GDM1 (cell line): ENCODE data around the gene LIMCH1.
"Not testable (repeated sequence)": the region's sequence is repeated elsewhere in the genome, so short reads cannot be mapped to it uniquely, and the experiment has no call there.

Experiments
- DNase-seq: peaks from one replicate; lab custom pipeline; 2025; lab: John Stamatoyannopoulos, UW

The LIMCH1 gene

DNA sequence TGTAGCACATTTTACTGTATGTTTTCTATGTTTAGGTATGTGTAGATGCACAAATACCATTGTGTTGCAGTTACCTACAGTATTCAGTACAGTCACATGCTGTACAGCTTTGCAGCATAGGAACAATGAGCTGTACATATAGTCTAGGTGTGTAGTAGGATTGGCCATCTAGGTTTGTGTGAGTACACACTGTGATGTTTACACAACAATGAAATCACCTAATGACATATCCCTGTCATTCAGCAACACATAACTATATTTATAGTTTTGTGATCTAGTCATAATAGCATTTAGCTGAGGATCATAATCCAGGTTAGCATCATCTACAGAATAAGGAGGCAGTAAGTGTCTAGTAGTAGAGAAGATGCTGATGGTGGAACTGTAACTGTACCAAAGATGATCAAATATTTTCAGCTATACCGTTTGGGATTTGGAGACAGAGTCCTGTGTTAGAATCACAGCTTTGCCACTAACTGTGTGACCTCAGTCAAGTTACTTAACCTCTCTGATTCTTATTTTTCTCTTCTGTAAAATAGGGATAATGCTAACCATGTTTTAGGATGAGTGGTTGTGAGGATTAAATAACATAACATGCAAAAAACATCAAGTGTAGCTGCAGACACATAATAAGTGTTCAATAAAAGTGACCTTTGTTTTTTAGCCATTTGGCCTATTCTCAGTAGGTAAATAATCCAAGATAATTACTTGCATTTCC, 73.3 kb downstream of the LIMCH1 start:
- no peak for DNase-seq

GRCh38 chr4:41611881-41612871, 74.2 kb downstream of the LIMCH1 start:
- no peak for DNase-seq

- no peak for DNase-seq
Observed at GRCh38 chr4:41613386-41613785, 75.4 kb downstream of the LIMCH1 start.

DNA sequence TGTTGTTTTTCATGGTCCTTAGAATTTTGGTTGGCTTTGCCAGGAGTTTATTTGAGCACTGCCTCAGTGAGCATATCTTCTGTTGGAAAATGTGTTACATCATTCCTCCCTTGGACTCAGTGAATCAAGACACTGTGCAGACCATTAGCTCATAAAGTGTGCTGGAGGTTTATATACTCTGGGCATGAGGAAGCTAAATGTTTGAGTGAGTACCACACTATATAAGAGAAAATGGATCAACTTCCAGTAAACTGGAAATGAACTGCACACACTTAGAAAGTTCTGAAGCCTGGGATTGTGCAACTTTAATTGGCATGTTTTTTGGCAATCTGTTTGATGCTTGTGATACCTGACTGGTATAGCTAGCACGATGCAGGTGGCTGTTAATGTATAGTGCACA, 75.9 kb downstream of the LIMCH1 start:
- no peak for DNase-seq

DNA sequence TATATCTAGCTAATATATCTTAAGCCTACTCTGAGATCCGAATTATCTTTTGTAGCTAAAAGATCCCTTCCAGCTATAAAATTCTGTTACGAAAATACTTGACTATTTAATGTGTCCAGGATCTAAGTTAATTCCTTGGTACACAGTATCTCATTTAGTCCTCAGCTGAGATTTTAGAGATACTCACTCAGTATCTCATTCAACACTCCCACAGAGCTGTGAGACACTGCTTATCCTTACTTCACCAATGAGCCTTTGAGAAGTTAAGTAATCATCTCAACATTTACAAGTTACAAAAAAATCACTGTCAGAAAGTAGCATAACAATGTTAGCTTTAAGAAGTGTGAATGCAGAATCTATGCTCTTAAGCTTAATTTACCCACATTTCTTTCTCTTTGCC, 76.6 kb downstream of the LIMCH1 start:
- DNase-seq = no peak

- DNase-seq = no peak
Observed at GRCh38 chr4:41619161-41619560, 81.2 kb downstream of the LIMCH1 start.

- no peak for DNase-seq
Observed at GRCh38 chr4:41620594-41621256, 82.8 kb downstream of the LIMCH1 start.

DNA sequence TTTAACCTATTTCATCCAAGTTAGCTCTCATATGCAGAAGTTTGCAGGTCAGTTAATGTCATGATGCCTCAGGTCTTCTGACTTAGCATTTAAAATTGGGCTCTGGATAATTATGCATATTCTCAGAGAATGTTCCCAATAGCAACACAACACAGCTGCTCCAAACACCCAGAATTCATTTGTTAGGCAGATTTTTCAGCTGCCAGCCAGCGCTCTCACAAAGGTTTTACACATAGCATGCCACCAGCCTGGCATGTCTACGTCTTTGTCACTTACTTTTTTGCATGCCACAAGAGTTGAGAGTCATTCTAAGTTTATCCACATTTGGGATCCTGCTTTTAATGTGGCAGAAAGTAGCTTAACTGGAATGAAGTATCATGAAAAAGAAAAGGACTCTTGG, 84.8 kb downstream of the LIMCH1 start:
- DNase-seq = no peak

- DNase-seq = no peak
Observed at GRCh38 chr4:41624765-41625164, 86.8 kb downstream of the LIMCH1 start.

DNA sequence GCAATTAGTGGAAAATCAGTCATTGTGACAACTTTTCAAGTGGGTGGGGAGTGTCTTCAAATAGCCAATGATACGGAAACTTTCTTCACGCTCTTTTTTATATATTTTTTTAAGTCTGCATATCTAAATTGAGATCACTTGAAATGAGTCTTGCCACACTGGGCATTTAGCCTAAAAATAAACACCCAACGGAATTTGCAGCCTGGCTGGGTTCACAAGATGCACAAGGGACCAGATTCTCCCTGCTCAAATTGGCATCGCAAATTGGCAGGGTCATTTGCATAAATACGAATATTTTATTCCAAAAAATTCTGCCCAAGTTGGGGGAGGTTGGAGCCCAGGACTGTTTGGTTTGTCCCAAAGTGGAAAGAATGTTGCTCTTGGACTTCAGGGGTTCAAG, 87.6 kb downstream of the LIMCH1 start:
- DNase-seq = no peak

- DNase-seq = no peak
Observed at GRCh38 chr4:41628936-41629335, 91.0 kb downstream of the LIMCH1 start.

DNA sequence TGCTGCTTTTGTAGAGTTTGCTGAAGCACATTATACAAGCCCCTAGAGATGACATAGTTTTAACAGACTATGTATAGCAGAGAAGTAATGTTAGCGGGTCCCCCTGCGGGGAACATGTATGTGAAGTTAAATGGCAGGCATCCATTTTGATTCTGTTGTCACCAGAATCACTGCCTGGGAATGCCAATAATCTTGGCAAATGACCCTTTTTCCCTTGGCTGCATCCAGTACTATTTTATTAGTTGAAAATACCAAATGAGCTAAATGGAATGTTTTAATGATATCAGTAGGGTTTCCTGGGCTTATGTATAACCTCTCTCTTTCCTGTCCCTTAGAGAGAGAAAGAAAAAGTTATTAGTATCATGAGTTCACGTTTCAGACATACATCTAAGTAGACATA, 93.6 kb downstream of the LIMCH1 start:
- no peak for DNase-seq

DNA sequence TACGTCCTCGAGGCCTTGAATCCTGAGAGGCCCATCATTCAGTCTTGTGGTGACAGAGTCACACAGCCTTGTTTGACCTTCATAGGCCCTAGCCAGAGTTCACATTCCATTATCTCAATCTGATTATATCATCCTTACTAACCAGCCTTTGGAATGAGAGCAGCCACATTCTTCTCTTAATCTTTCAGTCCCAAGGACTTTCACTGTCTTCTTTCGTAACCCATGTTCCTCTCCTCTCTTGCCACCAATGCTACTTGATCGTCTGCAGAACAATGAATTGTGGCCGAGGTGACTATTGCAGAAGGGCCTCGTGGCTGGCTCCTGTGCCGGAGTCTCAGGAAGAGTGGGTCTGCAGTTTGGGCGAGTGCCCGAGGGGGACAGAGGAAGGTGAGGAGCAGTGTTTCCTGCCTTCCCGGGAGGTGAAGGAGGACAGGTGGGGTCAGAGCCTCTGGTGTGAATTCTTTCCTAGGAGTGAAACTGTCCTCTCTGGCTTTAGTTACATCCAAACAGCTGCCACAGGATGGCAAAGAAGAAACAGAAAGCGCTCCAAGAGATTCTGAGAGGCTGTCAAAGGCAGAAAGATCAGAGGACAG, 94.6 kb downstream of the LIMCH1 start:
- no peak for DNase-seq

DNA sequence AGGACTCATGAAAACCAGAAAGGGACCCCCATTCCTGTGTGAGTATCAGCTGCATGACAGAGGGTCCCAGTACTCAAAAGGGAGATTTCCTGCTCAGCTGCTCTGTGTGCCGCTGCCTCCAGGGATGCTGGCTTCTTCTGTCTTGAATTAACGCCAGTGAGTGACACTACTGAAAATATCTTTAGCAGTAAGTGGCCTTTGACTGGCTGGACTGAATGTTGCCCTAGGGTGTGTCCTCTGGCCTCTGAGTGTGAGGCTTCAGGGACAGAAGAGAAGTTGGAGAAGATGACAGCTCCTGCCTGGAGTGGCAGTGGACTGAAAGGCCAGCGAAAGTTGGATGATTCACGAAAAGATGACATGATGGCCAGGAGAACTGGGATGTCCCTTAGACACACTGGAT, 95.4 kb downstream of the LIMCH1 start:
- DNase-seq = no peak

GRCh38 chr4:41635441-41635840, 97.5 kb downstream of the LIMCH1 start:
- no peak for DNase-seq

GRCh38 chr4:41638203-41638602, 100.2 kb downstream of the LIMCH1 start:
- DNase-seq = no peak

DNA sequence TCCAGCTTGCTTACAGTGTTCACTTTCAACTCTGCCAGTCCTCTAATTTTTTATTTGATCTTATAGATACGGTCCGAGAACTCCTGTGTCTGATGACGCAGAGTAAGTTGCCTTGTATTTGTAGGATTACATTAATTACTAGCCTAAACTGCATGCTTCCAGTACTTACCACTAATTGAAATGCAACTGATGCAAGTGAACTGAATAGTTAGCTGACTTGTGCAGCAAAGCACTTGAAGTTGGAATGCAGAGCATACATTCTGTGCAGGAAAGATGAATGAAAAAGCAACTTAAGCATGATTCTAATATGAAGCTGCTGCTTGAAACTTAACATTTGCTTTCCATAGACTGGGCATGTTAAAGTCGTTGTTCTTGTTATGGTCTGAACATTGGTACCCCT, 100.9 kb downstream of the LIMCH1 start:
- no peak for DNase-seq

- DNase-seq = no peak
Observed at GRCh38 chr4:41639291-41639690, 101.3 kb downstream of the LIMCH1 start.

DNA sequence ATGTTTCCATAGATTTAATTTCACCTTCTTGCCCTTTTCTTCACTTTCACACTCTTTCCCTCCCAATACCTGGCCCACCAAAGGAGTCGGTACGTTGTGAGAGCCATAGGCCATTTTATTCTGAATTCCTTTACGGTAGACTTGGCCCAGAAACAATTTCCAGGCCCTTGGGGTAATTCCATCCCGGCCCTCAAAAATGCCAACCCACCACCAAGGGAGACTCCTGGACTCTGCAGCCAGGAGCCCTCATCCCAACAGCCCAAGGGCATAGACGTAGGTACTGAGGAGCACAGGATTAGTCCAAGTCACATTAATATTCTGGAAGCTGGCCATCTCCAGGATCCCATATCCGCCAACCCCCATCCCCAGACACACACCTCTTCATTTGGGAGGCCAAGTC, 102.9 kb downstream of the LIMCH1 start:
- DNase-seq = no peak

DNA sequence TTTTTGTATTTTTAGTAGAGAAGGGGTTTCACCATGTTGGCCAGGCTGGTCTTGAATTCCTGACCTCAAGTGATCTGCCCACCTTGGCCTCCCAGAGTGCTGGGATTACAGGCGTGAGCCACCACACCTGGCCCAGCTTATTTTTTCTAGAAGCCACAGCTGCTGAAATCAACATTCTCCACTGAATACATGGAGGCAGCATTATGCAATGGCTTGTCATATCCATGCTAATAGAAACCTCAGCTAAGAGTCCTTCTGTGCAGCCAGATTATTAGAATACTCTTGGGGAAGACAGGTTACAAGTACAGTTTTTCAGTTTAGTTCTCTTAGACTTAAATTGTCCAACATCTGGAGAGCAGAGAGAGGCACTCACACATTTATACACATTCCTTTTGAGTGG, 104.8 kb downstream of the LIMCH1 start:
- DNase-seq = not testable (repeated sequence)

DNA sequence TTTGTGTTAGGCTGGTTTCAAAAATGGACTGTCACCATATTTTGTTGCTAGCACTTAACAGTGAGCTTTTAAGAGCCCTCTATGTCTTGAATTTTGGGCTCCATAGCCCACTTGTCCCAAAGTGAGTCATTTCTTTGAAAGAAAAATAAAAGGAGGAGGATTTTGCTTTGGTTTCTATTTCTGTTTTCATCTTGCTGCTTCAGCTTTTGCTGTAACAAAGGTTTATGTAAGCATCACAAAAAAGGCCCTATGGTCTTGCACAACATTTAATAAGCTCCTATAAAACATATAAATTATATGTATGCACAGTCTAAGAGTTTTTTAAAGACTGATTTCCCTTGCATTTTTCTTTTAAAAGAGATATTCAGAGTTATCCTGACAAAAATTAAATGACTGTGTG, 105.4 kb downstream of the LIMCH1 start:
- DNase-seq = no peak

GRCh38 chr4:41644288-41644914, 106.4 kb downstream of the LIMCH1 start:
- no peak for DNase-seq
